GM18867 (cell line): ENCODE results near the gene PPARG.
"Not testable (repeated sequence)": the region's sequence is repeated elsewhere in the genome, so short reads cannot be mapped to it uniquely, and the experiment has no call there.

Experiments
- ATAC-seq: cut with Tn5 transposase; IDR thresholded peaks from one replicate; pipeline ENCODE4 v1.9.1; 2021; ENCODE audit warnings: mild to moderate bottlenecking, moderate library complexity; ENCODE audit not compliant: unreplicated experiment

The PPARG gene

DNA sequence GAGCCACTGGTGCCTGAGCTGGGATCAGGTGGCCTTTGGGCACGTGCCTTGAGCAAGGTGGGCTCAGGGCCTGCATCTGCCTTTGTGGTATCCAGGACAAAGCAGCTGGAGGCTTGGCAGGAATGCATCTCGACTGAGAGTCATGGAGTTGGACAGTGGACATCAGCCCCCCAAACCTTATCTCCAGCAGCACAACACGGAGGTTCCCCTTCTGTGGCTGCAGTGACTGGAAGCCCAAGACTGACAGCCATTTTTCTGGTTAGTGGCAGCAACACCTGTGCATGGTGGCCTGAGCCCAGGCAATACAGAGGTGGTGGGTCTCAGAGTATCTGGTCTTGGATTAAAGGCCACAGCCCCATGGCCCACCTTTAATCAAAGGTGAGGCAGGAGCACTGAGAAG, 167.6 kb downstream of the PPARG start:
- ATAC-seq: no peak

DNA sequence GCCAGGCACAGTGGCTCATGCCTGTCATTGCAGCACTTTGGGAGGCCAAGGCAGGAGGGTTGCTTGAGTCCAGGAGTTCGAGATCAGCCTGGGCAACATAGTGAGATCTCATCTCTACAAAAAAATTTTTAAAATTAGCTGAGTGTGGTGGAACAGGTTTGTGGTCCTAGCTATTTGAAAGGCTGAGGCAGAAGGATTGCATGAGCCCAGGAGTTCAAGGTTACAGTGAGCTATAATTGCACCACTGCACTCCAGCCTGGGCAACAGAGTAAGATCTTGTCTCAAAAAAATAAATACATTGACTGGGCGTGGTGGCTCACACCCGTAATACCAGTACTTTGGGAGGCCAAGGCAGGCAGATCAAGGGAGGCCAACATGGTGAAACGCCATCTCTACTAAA, 168.5 kb downstream of the PPARG start:
- not testable (repeated sequence) for ATAC-seq

DNA sequence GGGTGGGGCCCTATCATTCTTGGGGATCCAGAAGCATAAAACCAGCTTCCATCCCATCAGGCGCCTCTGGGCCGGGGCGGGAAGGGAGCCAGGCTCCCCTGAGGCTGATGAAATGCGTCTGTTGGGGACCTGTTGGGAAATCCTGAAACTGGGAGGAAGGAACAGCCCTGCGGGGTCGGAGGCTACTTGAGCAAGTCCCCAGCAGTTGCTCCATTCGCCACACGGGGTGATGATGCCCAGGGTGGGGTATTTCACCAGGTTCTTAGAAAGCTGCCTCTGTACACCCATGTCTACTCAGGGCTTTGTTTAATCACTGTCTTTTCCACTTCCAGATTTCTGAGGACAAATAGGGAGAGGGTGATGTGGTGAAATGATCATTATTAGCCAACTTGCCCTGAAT, 170.0 kb downstream of the PPARG start:
- ATAC-seq: no peak

DNA sequence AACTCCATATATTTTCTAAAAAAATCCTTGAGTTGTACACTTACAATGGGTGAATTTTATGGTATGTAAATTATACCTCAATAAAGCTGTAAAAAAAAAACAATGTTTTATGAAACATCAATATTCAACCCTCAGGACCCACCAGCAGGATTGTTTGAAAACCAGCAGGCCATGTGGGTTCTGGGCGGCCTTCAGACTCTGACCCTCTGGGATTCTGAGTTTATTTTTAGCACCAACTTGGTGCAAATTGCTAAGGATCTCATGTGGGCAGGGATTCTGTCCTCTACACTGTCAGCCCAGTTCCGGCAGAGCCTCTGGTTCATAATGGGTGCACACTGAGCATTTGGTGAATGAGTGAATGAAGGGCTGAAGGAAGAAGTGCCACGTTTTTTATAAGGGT, 171.3 kb downstream of the PPARG start:
- no peak for ATAC-seq

DNA sequence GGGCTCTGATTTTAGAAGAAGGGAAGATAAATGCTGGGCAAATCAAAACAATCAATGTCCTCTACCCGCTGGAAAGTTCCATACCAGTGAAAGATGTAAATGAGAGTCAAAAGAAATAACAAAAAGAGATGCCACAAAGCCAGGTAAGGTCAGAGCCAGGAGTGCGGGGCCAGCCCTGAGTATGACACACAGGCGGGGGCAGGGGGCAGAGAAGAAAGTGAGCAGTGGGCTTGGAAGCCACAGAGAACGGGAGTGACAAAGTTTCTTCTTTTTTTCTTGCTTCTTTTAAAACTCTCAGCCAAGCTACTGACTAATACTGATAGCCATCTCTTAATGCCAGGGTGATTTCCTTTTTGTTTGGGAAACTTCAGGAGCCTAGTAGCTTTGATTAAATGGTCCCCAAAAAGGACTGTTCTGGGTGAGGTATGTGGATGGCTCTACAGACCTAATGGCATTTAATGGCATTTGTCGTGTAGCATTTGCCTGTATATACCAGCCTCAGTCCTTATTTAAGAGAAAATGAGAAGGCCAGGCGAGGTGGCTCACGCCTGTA, 172.3 kb downstream of the PPARG start:
- no peak for ATAC-seq

DNA sequence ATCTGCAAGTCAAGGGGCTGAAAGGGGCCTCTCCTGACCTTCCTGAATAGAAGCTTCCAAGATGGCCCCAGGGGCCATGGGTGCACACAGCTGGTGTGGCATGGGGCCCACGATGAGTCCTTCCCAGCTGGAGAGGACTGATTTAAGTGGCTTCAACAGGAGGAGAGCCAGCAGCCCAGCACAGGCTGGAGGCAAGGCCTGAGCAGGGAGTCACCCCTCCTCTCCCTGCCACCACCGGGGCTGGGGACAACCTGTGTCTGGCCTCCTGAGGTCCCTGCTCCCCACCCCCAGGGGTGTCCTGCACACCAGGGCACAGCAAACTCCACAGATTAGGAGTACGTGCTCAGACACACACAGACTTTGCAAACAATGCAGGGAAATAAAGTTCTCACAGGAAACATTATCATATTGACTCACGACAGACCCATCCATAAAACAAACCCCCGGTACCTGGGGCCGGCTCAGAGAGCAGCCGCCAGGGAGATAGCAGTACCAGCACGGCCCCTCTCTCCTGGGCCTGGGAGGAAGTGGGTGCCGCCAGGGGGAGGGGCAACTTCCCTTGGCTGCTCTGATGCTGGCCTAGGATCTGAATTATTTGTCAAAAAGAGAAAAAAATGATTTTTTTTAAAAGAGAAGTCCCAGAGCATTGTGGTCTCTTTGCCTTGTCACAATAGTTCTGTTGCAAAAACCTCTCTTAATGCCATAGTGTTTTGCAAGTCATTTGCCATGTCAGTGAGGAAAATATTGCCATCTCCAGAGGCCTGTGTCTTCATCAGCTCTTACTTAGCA, 173.5 kb downstream of the PPARG start:
- no peak for ATAC-seq

DNA sequence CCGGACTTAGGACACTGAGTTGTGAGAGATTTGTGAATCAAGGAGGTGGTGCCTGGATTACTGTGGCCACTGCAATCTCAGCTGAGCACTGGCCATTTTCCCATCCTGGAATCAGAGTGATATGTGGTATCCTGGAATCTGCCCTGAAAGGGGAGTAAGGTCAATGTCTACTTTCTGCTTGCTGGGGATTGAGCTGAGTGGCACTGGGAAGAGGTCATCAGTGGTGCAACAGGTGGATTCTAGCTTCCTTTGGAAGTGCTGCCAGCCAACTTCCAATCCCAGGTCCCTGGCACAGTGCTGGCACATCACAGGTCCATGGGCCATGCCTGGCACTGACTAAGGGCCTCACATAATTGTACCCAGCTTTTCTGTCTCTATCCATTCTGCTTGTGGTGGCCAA, 174.8 kb downstream of the PPARG start:
- ATAC-seq: no peak

DNA sequence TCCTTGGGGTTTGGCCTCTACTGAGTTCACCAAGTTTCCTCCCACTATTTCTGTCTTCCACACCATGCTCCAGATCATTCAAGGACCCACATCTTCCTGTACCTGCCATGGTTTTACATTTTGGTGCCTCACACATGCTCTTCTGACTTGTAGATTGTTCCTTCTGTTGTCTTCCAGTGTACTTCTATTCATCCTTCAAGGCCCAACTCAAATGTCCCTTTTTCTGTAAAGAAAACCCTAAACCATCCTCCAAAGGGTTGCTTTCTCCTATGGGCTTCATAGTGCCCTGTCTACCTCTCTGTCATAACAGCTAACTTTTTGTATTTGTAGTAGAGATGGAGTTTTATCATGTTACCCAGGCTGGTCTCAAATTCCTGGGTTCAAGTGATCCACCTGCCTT, 175.3 kb downstream of the PPARG start:
- no peak for ATAC-seq

DNA sequence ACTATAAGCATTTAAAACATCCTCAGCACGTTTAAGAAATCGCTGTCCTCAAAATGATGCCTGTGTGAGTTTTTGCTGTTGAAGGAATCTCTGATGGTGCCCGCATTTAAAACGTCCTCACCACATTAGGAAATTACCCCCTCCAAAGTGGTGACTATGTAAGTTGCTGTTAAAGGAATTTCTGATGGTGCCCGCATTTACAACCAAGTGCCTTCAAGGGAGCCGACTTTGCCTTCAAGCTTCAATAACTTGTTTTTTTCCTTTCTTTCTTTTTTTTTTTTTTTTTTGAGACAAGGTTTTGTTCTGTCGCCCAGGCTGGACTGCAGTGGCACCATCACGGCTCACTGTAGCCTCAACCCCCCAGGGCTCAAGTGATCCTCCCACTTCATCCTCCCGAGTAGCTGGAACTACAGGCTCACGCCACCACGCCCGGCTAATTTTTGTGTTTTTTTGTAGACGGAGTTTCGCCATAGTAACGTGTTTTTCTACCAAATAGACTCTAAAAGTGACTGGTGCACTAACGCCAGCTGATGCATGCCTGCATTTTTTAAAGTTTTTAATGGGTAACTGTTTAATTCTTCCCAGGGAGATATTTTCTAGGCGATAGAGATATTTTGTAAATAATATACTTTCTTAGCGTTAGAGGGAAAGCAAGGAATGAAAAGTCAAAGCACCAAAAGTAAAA, 176.4 kb downstream of the PPARG start:
- ATAC-seq: no peak

DNA sequence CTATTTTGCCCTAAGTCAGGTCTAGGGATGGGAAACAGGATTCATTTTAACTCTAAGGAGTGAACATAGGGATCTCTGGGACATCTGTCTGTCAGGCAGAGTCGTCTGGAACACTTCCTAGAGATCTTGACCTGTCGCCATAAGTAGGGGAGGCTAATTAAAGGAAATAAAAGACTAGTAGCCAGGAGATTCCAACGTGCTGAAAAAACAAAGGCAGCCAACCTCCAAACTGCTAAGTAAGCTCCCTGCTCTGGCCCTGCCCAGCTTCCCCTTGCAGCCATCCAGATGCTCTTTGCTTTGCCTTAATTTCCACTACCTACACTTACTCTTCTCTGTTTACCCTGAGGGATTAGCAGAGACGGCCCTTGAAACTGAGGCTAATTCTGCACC, 177.0 kb downstream of the PPARG start:
- ATAC-seq: no peak

DNA sequence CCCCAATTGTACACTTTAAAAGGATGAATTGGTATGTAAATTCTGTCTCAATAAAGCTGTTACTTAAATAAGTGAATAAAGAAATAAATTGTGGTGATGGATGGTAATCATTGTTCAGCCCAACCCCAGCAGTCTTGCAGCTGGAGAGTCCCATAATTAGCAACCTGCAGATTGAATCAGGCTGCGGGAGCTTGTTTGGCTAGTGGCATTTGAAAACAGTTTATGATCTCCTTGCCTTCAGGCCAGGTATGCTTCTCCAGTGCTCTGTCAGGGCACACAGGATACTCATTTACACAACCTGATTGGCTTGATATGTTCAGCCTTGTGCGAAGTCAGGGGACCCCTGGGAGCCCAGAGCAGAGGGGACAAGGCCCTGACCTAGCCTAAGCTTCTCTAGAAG, 178.9 kb downstream of the PPARG start:
- ATAC-seq: no peak

DNA sequence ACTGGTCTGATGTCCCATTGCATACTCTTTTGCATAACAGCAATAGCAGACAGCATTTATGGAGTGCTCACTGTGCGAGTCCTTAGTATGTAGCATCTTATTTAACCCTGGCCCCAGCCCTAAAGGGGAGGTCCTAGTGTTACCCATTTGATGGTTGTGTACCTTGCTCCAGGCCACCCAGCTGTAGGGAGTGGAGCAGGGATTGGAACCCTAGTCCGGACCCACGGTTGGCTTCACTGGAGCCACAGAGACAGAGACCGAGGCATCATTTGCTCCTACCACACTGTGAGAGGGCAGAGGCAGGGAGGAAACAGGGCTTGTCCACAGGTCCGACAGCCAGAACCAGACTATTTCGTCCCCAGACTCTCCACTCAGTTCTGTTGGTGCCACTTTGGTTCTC, 179.4 kb downstream of the PPARG start:
- ATAC-seq: no peak

DNA sequence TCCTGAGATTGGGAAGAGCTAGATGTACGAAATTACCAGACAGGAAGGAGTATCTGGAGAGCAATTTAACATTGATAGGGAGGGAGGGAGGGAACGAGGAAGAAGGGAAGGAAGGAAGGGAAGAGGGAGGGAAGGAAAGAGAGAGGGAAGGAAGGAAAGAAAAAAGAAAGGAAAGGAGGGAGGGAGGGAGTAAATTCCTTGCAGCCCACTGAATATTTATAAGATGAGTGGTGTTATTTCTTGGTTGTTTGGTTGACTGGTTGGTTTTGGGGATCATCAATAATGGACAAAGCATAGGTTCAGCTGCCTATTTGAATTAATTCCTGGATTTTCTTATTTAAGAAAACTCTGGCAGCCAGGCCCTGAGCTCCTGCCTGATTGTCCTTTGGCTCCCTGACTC, 179.9 kb downstream of the PPARG start:
- no peak for ATAC-seq

DNA sequence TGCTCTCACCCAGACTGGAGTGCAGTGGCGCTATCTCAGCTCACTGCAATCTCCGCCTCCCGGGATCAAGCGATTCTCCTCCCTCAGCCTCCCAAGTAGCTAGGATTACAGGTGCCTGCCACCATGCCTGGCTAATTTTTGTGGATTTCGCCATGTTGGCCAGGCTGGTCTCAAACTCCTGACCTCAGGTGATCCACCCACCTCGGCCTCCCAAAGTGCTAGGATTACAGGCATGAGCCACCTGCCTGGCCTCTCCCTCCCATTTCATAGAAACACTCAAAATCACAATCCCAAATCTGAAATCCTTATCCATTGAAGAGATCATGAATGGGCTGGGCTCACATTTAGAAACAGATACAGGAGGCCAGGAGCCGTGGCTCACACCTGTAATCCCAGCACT, 180.4 kb downstream of the PPARG start:
- ATAC-seq: not testable (repeated sequence)

DNA sequence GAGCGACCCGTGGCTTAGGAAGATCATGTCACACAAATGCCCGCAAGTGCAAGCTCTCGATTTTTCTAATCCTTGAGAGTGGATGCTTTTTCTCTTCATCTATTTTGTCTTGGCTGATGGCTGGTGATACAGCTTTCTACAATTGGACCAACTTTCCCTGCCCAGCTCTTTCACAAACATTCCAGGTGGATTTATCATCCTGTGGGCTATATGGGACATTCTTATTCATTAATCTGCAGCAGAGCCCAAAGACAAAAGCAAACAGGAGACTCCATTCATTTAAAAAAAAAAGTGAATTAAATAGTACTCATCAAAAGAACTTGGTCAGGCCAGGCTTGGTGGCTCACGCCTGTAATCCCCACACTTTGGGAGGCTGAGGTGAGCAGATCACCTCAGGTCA, 181.2 kb downstream of the PPARG start:
- ATAC-seq: no peak

DNA sequence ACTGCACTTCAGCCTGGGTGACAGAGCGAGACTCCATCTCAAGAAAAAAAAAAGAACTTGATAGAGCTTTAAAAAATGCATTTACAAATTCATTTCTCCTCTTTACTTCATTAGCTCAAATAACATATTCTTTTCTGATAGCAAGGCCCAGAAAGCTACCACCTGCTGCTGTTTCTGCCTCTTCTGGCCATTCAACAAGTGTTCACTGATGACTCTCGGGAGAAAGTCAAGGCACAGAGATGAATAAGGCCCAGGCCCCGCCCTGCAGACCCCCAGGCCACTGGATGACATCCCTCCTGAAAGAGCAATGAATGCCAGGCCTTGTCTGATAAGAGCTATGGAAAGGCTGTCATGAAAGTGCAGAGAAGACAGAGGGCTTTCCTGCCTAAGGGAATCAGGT, 181.8 kb downstream of the PPARG start:
- no peak for ATAC-seq

DNA sequence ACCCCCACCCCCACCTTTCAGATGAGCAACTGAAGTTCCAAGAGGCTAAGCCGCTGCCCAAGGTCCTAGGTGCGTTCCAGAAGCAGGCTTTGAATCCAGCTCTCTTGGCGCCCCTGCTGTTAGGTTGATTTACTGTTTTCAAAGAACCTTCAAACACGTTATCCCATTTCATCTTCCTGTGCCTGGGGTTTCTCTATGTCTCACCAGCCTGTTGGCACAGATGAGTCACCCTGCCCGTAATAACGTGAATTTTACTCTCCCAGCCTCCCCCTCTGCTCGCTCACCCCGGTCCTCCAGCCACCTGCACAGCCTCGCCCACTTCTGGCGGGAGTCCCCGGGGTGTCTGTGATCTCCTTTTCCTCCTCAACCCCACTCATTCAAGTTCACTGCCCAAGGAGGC, 182.4 kb downstream of the PPARG start:
- ATAC-seq: no peak

DNA sequence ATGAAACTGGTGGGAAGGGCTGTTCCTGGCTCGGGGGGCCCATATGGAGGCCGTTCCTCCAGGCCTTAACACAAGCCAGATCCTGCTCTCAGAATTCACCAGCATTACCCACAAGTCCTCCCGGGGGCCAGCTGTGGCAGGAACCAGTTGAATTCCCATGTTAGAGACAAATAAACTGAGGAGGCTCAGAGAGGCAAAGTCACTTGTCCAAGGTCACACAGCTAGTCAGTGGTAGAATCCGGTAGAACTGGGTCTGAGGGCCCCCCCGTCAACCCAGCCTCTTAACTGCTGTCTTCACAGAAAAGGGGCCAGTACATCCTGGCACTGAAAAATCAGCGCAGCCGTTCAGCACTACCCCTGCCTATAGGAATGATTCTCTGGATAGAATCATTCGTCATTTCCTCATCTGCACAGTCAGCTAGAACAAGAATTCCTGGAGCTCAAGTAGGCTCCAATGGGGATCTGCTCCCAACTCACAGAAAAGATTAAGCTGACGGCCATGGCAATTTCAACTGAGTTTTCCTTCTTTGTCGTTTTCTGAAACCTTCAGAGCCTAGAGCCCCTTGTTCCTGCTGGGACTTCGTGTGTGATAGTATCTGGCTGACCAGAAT, 183.2 kb downstream of the PPARG start:
- no peak for ATAC-seq

DNA sequence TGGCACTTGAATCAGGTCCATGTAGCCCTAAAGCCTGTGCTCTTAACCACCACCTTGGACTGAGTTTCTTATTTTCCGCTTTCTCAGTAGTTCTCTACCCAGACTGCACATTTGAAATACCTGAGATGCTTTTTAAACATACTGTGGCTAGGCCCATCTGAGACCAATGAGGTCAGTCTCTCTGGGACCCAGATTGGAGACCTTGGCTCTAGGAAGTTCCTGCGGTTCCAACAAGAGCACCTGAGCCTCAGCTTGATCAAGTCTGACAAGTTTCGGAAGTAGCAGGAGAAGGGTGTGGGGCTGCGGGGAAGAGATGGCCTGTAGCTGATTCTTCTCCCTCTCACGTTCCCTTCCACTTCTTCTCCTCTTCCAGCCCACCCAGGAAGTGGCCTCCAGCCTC, 183.9 kb downstream of the PPARG start:
- no peak for ATAC-seq

DNA sequence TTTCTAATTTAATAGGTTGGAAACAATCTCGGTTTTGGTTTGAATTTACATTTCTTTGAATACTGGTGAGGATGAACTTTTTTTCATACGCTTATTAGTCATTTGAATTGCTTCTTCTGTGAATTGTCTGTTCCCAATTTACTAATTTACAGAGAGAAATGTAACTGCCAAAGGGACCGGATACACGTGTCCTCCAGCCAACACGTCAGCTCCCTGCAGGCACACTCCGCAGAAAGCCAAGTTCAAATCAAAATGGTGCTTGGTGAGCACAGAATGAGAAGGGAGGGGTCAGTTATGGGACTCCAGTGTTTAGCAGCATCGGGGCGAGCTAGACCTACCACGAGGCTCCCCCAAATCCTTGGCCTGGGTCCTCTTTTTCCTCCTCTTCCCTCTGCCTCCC, 184.6 kb downstream of the PPARG start:
- ATAC-seq: no peak

DNA sequence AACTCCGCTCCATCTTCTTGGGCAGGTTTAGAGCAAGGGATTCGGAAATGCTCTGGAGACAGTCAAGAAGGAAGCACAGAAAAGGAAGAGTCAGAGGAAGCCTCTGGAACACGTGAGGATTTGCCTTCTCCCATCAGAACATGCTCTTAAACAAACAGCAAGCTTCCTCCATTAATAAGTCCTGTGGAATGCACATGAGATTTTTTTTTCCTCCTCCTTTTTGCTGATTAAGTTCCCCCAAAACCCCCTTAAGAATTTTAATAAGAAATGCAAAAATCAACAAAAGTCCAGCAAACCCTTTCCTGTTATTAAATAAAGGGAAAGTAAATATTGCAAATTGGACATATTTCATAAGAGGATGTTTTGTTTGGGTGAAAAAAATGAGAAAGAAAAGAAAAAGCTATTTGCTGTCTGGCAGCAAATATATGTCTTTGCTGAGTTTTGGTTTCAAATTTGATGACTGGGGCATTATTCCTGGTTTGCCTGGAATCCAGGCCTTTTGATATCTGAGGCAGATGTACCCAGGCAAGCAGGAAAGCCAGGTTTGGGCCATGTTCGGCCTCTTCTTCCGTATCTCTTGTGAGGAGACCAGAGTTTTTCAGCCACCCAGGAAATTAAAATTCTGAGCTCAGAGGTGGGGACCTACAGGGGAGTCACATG, 187.5 kb downstream of the PPARG start:
- ATAC-seq: no peak
